Mesenchymal stem cell (in vitro differentiated cells and primary cell): ENCODE results near the gene CMTM3.
"Not testable (repeated sequence)": the region's sequence is repeated elsewhere in the genome, so short reads cannot be mapped to it uniquely, and the experiment has no call there.

ENCODE experiments used
- DNase-seq: peaks from one replicate; pipeline ENCODE4 v3.0.0-alpha.2; 2013
- H2AFZ ChIP-seq: one replicate; pipeline ENCODE4 v1.6.1; 2013; ENCODE audit warnings: low read depth, mild to moderate bottlenecking, control low read depth, inconsistent platforms, low read length, moderate library complexity
- H2AK5ac ChIP-seq: 2 replicates; pipeline ENCODE4 v1.6.1; 2013; ENCODE audit warnings: low read length, moderate library complexity, mild to moderate bottlenecking, inconsistent platforms; ENCODE audit not compliant: severe bottlenecking
- H2BK120ac ChIP-seq: one replicate; pipeline ENCODE4 v1.6.1; 2013; ENCODE audit warnings: low read depth, mild to moderate bottlenecking, inconsistent platforms, low read length, moderate library complexity
- H2BK12ac ChIP-seq, 2 experiments: one replicate each; pipeline ENCODE4 v1.6.1; 2013; ENCODE audit warnings: inconsistent platforms in 2 of 2, low read length in 2 of 2, mild to moderate bottlenecking in 2 of 2, moderate library complexity in 2 of 2, control low read depth in 1 of 2
- H2BK15ac ChIP-seq: one replicate; pipeline ENCODE4 v1.6.1; 2013; ENCODE audit warnings: mild to moderate bottlenecking, low read depth, inconsistent platforms; ENCODE audit not compliant: poor library complexity, severe bottlenecking
- H2BK5ac ChIP-seq: 2 replicates; pipeline ENCODE4 v1.6.1; 2013; ENCODE audit warnings: low read depth, mild to moderate bottlenecking, low read length, control low read depth, inconsistent platforms; ENCODE audit not compliant: poor library complexity, severe bottlenecking
- H3K14ac ChIP-seq, 2 experiments: one replicate each; pipeline ENCODE4 v1.6.1; 2013; ENCODE audit warnings: inconsistent platforms in 2 of 2, low read length in 2 of 2, control low read depth in 1 of 2, mild to moderate bottlenecking in 1 of 2, moderate library complexity in 1 of 2
- H3K18ac ChIP-seq, 2 experiments: one replicate each; pipeline ENCODE4 v1.6.1; 2013; ENCODE audit warnings: inconsistent platforms in 2 of 2, low read length in 2 of 2, control low read depth in 1 of 2, low read depth in 1 of 2, mild to moderate bottlenecking in 1 of 2
- H3K23ac ChIP-seq, 2 experiments: one replicate each; pipeline ENCODE4 v1.6.1; 2013; ENCODE audit warnings: inconsistent platforms in 2 of 2, low read length in 2 of 2, mild to moderate bottlenecking in 2 of 2, moderate library complexity in 2 of 2, control low read depth in 1 of 2
- H3K27ac ChIP-seq: 2 replicates; pipeline ENCODE4 v1.5.1; 2013; ENCODE audit warnings: mild to moderate bottlenecking, moderate library complexity, low read length, control low read depth, inconsistent platforms; ENCODE audit not compliant: poor library complexity, severe bottlenecking
- H3K27me3 ChIP-seq, 2 experiments: 2 replicates each; pipeline versions ENCODE4 v1.6.1 to v1.7.0; 2013; ENCODE audit warnings: low read length in 2 of 2, mild to moderate bottlenecking in 2 of 2, moderate library complexity in 2 of 2, control low read depth in 1 of 2, inconsistent platforms in 1 of 2; ENCODE audit not compliant: control insufficient read depth in 1 of 2, insufficient read depth in 1 of 2
- H3K36me3 ChIP-seq, 2 experiments: 2 replicates each; pipeline versions ENCODE4 v1.6.1 to v1.7.0; 2013; ENCODE audit warnings: low read length in 2 of 2, control low read depth in 1 of 2, inconsistent platforms in 1 of 2, low read depth in 1 of 2, mild to moderate bottlenecking in 1 of 2; ENCODE audit not compliant: insufficient read depth in 2 of 2, control insufficient read depth in 1 of 2
- H3K4ac ChIP-seq, 2 experiments: one replicate each; pipeline ENCODE4 v1.6.1; 2013; ENCODE audit warnings: inconsistent platforms in 2 of 2, low read length in 2 of 2, mild to moderate bottlenecking in 2 of 2, moderate library complexity in 2 of 2, control low read depth in 1 of 2, low read depth in 1 of 2
- H3K4me1 ChIP-seq: 2 replicates; pipeline ENCODE4 v1.6.1; 2013; ENCODE audit warnings: low read depth, low read length, control low read depth; ENCODE audit not compliant: control insufficient read depth, insufficient read depth
- H3K4me2 ChIP-seq: 2 replicates; pipeline ENCODE4 v1.6.1; 2013; ENCODE audit warnings: low read length, mild to moderate bottlenecking, inconsistent platforms; ENCODE audit not compliant: poor library complexity, severe bottlenecking
- H3K4me3 ChIP-seq, 2 experiments: 2 replicates each; pipeline versions ENCODE4 v1.5.1 to v1.7.0; 2013; ENCODE audit warnings: low read length in 2 of 2, mild to moderate bottlenecking in 2 of 2, control low read depth in 1 of 2, low read depth in 1 of 2; ENCODE audit not compliant: insufficient read depth in 1 of 2
- H3K79me1 ChIP-seq: replicated peaks from 2 replicates; pipeline ENCODE4 v1.6.1; 2013; ENCODE audit warnings: mild to moderate bottlenecking, control low read depth, low read length, inconsistent platforms; ENCODE audit not compliant: poor library complexity, severe bottlenecking
- H3K9ac ChIP-seq: 2 replicates; pipeline ENCODE4 v1.7.0; 2013; ENCODE audit warnings: mild to moderate bottlenecking, low read length, moderate library complexity
- H3K9me3 ChIP-seq: 2 replicates; pipeline ENCODE4 v1.7.0; 2013; ENCODE audit warnings: mild to moderate bottlenecking, low read length; ENCODE audit not compliant: control insufficient read depth
- H4K8ac ChIP-seq: one replicate; pipeline ENCODE4 v1.6.1; 2013; ENCODE audit warnings: inconsistent platforms, mild to moderate bottlenecking, low read length, moderate library complexity
- H4K91ac ChIP-seq: one replicate; pipeline ENCODE4 v1.6.1; 2013; ENCODE audit warnings: mild to moderate bottlenecking, low read length, inconsistent platforms
- WGBS: methylation state at CpG from one replicate; pipeline ENCODE4 v1.1.7; 2013; ENCODE audit warnings: mixed read lengths; 5-methylcytosine and 5-hydroxymethylcytosine counted together

CMTM3 gene

GRCh38 chr16:66622863-66623262 is 18.4 kb downstream of the CMTM3 start:
- no peak overlapping the region for H2BK15ac ChIP-seq
- peaks cover 21% of the 10 kb centered on the region for H3K4me1 ChIP-seq
- no peak overlapping the region for H4K8ac ChIP-seq
- no peak overlapping the region for H3K23ac ChIP-seq
- peaks cover 6% of the 10 kb centered on the region for H3K79me1 ChIP-seq
- 69% methylated on average over 3 of the region's 3 CpGs for WGBS
- no peak overlapping the region for H2BK120ac ChIP-seq
- no peak for DNase-seq
- no peak overlapping the region for H3K18ac ChIP-seq
- H3K4ac ChIP-seq = no peak overlapping the region
- H3K27ac ChIP-seq = no peak overlapping the region
- H2BK5ac ChIP-seq = no peak overlapping the region
- peaks cover 6 to 14% of the 10 kb centered on the region in 2 experiments for H3K36me3 ChIP-seq
- H3K14ac ChIP-seq = no peak overlapping the region
- H3K9ac ChIP-seq = no peak overlapping the region
- no peak overlapping the region for H2BK12ac ChIP-seq
- no peak overlapping the region for H3K4me3 ChIP-seq
- H3K4me2 ChIP-seq = no peak overlapping the region
- no peak overlapping the region for H2AK5ac ChIP-seq
- no peak overlapping the region for H4K91ac ChIP-seq
- H3K9me3 ChIP-seq = no peaks in the 10 kb centered on the region
- no peak overlapping the region for H2AFZ ChIP-seq
- H3K27me3 ChIP-seq = no peaks in the 10 kb centered on the region

GRCh38 chr16:66623755-66624154 is 19.3 kb downstream of the CMTM3 start:
- peaks cover 6 to 14% of the 10 kb centered on the region in 2 experiments for H3K36me3 ChIP-seq

GRCh38 chr16:66627611-66628378 is 23.3 kb downstream of the CMTM3 start:
- H4K91ac ChIP-seq, H4K8ac ChIP-seq, H2BK5ac ChIP-seq, H3K14ac ChIP-seq, H2BK120ac ChIP-seq, H3K27me3 ChIP-seq, H3K4me3 ChIP-seq, H3K79me1 ChIP-seq, H3K18ac ChIP-seq, H3K9me3 ChIP-seq, H3K23ac ChIP-seq, H2AFZ ChIP-seq, H3K4ac ChIP-seq, DNase-seq, H2BK15ac ChIP-seq, H3K9ac ChIP-seq, H3K4me2 ChIP-seq, H2BK12ac ChIP-seq, H2AK5ac ChIP-seq, H3K27ac ChIP-seq, H3K4me1 ChIP-seq: not testable (repeated sequence)
- peaks cover 0 to 13% of the 10 kb centered on the region in 2 experiments for H3K36me3 ChIP-seq
- WGBS = 93% methylated on average over 17 of the region's 17 CpGs

More at GRCh38 chr16:66623755-66624154, 19.3 kb downstream of the CMTM3 start:
- Histone ChIP-seq H2BK120ac (no peak overlapping the region), H3K18ac (no peak overlapping the region), H3K4me1 (peaks cover 16% of the 10 kb centered on the region), H3K14ac (no peak overlapping the region), H3K23ac (no peak overlapping the region), H3K9ac (no peak overlapping the region), H2AK5ac (no peak overlapping the region), H3K4me2 (no peak overlapping the region), H2BK12ac (no peak overlapping the region), H3K4me3 (no peak overlapping the region), H3K4ac (no peak overlapping the region), H2BK15ac (no peak overlapping the region), H3K9me3 (no peaks in the 10 kb centered on the region), H2BK5ac (no peak overlapping the region), H3K79me1 (peaks cover 6% of the 10 kb centered on the region), H3K27ac (no peak overlapping the region), H4K8ac (no peak overlapping the region), H4K91ac (no peak overlapping the region), H2AFZ (no peak overlapping the region), H3K27me3 (no peaks in the 10 kb centered on the region)
- WGBS = 85% methylated on average over 2 of the region's 3 CpGs
- no peak for DNase-seq

GRCh38 chr16:66629856-66630255 is 25.4 kb downstream of the CMTM3 start:
- H2BK15ac ChIP-seq = no peak overlapping the region

More at GRCh38 chr16:66629856-66630255, 25.4 kb downstream of the CMTM3 start:
- Histone ChIP-seq H3K4me2 (no peak overlapping the region), H3K18ac (no peak overlapping the region), H3K4me1 (no peaks in the 10 kb centered on the region), H3K9ac (no peak overlapping the region), H2BK5ac (no peak overlapping the region), H3K27ac (no peak overlapping the region), H3K79me1 (peaks cover 8% of the 10 kb centered on the region), H4K8ac (no peak overlapping the region), H3K4ac (no peak overlapping the region), H3K14ac (no peak overlapping the region), H3K27me3 (no peaks in the 10 kb centered on the region), H2BK120ac (no peak overlapping the region), H2AFZ (no peak overlapping the region), H3K9me3 (no peaks in the 10 kb centered on the region), H4K91ac (no peak overlapping the region), H3K23ac (no peak overlapping the region), H2BK12ac (no peak overlapping the region), H3K4me3 (no peak overlapping the region), H2AK5ac (no peak overlapping the region), H3K36me3 (peaks cover 0 to 16% of the 10 kb centered on the region in 2 experiments)
- 82% methylated on average over 3 of the region's 5 CpGs for WGBS
- no peak for DNase-seq
